Measurements from ENCODE around the gene CXCL11. TPM values are rescaled to one million over a fixed set of nuclear protein-coding genes. Genes with fewer than 3 reads are reported as not detected.

Gene CXCL11
- total RNA-seq, 1 donor from 2014 or later = not detected

DNA sequence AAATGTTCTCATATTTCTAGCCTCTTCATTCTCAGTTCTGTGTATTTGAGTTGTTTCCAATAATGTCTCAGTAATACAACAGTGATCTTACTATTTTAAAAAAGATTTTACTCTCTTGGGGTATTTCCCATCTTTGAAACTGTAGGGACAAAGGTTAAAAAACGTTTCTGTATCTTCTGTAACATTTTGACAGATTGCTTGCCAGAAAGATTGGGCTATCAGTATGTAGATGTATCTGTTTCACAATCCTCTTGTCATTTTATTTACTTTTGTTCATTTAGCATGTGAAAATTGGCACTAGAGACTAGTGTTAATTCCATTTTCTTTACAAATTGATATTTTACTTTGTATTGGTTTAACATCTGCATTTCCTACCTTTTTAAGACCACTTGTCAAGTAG is 22.3 kb downstream of the CXCL11 start:
- peaks cover 4% of the 10 kb centered on the region for H3K4me1 Mint-ChIP-seq (ENCODE audit: low read depth)
- no peaks in the 10 kb centered on the region for H3K9me3 Mint-ChIP-seq (ENCODE audit: low read depth)
- H3K4me3 Mint-ChIP-seq (ENCODE audit: low read depth) = no peak overlapping the region
- no peak overlapping the region for H3K27ac Mint-ChIP-seq
- H3K36me3 Mint-ChIP-seq (ENCODE audit: insufficient read depth) = no peaks in the 10 kb centered on the region
- peaks cover 13% of the 10 kb centered on the region for H3K27me3 Mint-ChIP-seq
- DNase-seq (ENCODE audit: low spot score, unreplicated experiment) = no peak
- TF ChIP-seq, protein P1, sequence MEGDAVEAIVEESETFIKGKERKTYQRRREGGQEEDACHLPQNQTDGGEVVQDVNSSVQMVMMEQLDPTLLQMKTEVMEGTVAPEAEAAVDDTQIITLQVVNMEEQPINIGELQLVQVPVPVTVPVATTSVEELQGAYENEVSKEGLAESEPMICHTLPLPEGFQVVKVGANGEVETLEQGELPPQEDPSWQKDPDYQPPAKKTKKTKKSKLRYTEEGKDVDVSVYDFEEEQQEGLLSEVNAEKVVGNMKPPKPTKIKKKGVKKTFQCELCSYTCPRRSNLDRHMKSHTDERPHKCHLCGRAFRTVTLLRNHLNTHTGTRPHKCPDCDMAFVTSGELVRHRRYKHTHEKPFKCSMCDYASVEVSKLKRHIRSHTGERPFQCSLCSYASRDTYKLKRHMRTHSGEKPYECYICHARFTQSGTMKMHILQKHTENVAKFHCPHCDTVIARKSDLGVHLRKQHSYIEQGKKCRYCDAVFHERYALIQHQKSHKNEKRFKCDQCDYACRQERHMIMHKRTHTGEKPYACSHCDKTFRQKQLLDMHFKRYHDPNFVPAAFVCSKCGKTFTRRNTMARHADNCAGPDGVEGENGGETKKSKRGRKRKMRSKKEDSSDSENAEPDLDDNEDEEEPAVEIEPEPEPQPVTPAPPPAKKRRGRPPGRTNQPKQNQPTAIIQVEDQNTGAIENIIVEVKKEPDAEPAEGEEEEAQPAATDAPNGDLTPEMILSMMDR (IDR thresholded peaks at IDR 0.05; ENCODE audit: unreplicated experiment) = no peak

DNA sequence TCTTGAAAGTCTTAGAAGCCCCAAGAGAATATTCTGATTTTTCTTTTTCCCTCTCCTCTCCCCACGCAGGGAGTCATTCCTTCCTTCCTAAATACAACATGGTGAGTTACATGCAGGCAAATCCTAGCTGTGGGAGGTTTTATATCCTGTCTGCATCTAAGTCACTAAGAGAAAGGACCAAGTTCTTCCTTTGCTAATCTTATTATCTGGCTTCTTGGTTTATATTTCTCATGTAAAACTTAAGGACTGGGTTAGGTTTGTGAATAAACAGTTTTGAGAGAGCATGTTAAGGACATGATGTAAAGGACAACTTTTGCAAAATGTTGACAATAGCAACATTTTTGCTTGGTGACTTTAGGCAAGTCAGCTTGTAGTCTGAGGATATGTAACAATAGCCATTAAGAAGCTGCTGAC is 23.5 kb downstream of the CXCL11 start:
- no peaks in the 10 kb centered on the region for H3K36me3 Mint-ChIP-seq (ENCODE audit: insufficient read depth)
- H3K27me3 Mint-ChIP-seq = peaks cover 13% of the 10 kb centered on the region
- TF ChIP-seq, protein P1 (IDR thresholded peaks at IDR 0.05; ENCODE audit: unreplicated experiment) = no peak
- no peak for DNase-seq (ENCODE audit: low spot score, unreplicated experiment)
- H3K4me1 Mint-ChIP-seq (ENCODE audit: low read depth) = peaks cover 4% of the 10 kb centered on the region
- no peaks in the 10 kb centered on the region for H3K9me3 Mint-ChIP-seq (ENCODE audit: low read depth)
- no peak overlapping the region for H3K4me3 Mint-ChIP-seq (ENCODE audit: low read depth)
- no peak overlapping the region for H3K27ac Mint-ChIP-seq

GRCh38 chr4:76011700-76012387 is 24.0 kb downstream of the CXCL11 start:
- no peak overlapping the region for H3K27ac Mint-ChIP-seq
- H3K36me3 Mint-ChIP-seq (ENCODE audit: insufficient read depth) = no peaks in the 10 kb centered on the region
- H3K27me3 Mint-ChIP-seq = peaks cover 13% of the 10 kb centered on the region
- no peak overlapping the region for H3K4me3 Mint-ChIP-seq (ENCODE audit: low read depth)
- TF ChIP-seq, protein P1 (IDR thresholded peaks at IDR 0.05; ENCODE audit: unreplicated experiment) = no peak
- no peak for DNase-seq (ENCODE audit: low spot score, unreplicated experiment)
- H3K9me3 Mint-ChIP-seq (ENCODE audit: low read depth) = no peaks in the 10 kb centered on the region
- H3K4me1 Mint-ChIP-seq (ENCODE audit: low read depth) = peaks cover 4% of the 10 kb centered on the region

DNA sequence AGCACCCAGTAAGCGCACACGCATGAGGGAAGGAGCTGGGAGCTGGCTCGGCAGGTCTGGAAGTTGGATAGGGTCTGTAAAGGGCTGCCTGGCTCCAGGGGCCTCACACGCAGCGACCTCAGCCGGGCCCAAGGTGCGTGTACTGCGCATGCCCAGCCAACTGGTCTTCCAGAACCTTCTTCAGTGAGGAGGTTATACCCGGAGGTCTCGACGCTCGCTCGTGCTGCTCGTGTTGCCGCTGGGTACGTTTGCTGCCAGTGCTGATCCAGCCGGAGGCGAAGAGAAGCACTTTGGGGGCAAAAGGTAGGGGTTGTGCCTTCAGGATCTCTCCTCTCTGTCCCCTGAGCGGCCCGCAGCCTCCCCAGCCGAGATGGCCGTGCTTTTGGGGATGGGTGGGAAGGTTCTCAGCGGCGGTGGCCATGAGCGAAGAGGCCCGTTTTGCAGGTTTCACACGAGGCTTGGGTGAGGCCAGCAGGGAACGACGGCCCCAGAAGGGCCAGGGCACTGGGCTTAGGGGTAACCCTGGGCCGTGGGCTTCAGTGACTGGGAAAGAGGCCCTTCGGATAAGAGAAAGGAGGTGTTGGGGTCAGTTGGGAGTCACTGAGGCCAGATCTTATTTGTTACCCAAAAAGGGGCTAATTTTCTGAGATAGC is 24.7 kb downstream of the CXCL11 start:
- no peak overlapping the region for H3K27ac Mint-ChIP-seq

GRCh38 chr4:76010576-76010975 is 25.3 kb downstream of the CXCL11 start:
- Mint-ChIP-seq H3K27me3 (peaks cover 13% of the 10 kb centered on the region), H3K36me3 (ENCODE audit: insufficient read depth) (no peaks in the 10 kb centered on the region), H3K9me3 (ENCODE audit: low read depth) (no peaks in the 10 kb centered on the region), H3K4me1 (ENCODE audit: low read depth) (peaks cover 2% of the 10 kb centered on the region), H3K4me3 (ENCODE audit: low read depth) (no peak overlapping the region), H3K27ac (no peak overlapping the region)
- TF ChIP-seq, protein P1 (IDR thresholded peaks at IDR 0.05; ENCODE audit: unreplicated experiment) = no peak
- DNase-seq (ENCODE audit: low spot score, unreplicated experiment) = no peak

More for the DNA sequence above, 24.7 kb downstream of the CXCL11 start:
- TF ChIP-seq, protein P1 (IDR thresholded peaks at IDR 0.05; ENCODE audit: unreplicated experiment) = no peak
- H3K27me3 Mint-ChIP-seq = peaks cover 13% of the 10 kb centered on the region
- no peak for DNase-seq (ENCODE audit: low spot score, unreplicated experiment)
- peaks cover 2% of the 10 kb centered on the region for H3K4me1 Mint-ChIP-seq (ENCODE audit: low read depth)
- H3K4me3 Mint-ChIP-seq (ENCODE audit: low read depth) = no peak overlapping the region
- no peaks in the 10 kb centered on the region for H3K36me3 Mint-ChIP-seq (ENCODE audit: insufficient read depth)
- H3K9me3 Mint-ChIP-seq (ENCODE audit: low read depth) = no peaks in the 10 kb centered on the region
